22Rv1 (cell line): ENCODE data around the gene SIX3.

Source experiments
- H3K27ac ChIP-seq: fragments of 450-650 bp; 2 replicates; pipeline ENCODE4 v1.5.1; 2017
- CTCF ChIP-seq: fragments of 450-650 bp; IDR thresholded peaks from 2 replicates; pipeline ENCODE4 v1.5.1; 2017; ENCODE audit warnings: mild to moderate bottlenecking
- ZFX ChIP-seq: fragments of 450-650 bp; IDR thresholded peaks from 2 replicates; pipeline ENCODE4 v1.6.1; 2017; ENCODE audit warnings: antibody characterized with exemption, borderline replicate concordance

Gene SIX3

GRCh38 chr2:44972771-44973535, 31.5 kb downstream of the SIX3 start:
- TF ChIP-seq CTCF: no peak
- no peak for TF ChIP-seq ZFX
- H3K27ac ChIP-seq: no peak overlapping the region

- H3K27ac ChIP-seq: no peak overlapping the region
- TF ChIP-seq CTCF: peak; percentile 28; the same call in 1 of the 2 replicates
- TF ChIP-seq ZFX: no peak
Measured at GRCh38 chr2:44974064-44974715, 32.7 kb downstream of the SIX3 start.

- TF ChIP-seq CTCF (no peak), ZFX (no peak)
- H3K27ac ChIP-seq: no peak overlapping the region
Measured at GRCh38 chr2:44975571-44976450, 34.3 kb downstream of the SIX3 start.

GRCh38 chr2:44979581-44979980, 38.1 kb downstream of the SIX3 start:
- H3K27ac ChIP-seq: no peak overlapping the region
- TF ChIP-seq CTCF (no peak), ZFX (no peak)

GRCh38 chr2:44980751-44981713, 39.5 kb downstream of the SIX3 start:
- no peak overlapping the region for H3K27ac ChIP-seq
- TF ChIP-seq ZFX: no peak
- TF ChIP-seq CTCF: no peak

- H3K27ac ChIP-seq: no peak overlapping the region
- TF ChIP-seq CTCF (peak; percentile 66), ZFX (no peak)
Measured at GRCh38 chr2:44981714-44982108, 40.2 kb downstream of the SIX3 start.
